NT2/D1 (cell line): ENCODE results near the gene SREK1.

ENCODE experiments used
- SUZ12 ChIP-seq: IDR thresholded peaks from 2 replicates; pipeline ENCODE4 v1.6.1; 2011; ENCODE audit not compliant: insufficient read length, insufficient read depth; ENCODE audit errors: extremely low read depth
- YY1 ChIP-seq: IDR thresholded peaks from 2 replicates; pipeline ENCODE4 v1.6.1; 2011; ENCODE audit not compliant: insufficient read length, insufficient read depth
- ZNF274 ChIP-seq: IDR thresholded peaks from 2 replicates; pipeline ENCODE4 v1.6.1; 2011; ENCODE audit warnings: mild to moderate bottlenecking, low read depth, low read length

DNA sequence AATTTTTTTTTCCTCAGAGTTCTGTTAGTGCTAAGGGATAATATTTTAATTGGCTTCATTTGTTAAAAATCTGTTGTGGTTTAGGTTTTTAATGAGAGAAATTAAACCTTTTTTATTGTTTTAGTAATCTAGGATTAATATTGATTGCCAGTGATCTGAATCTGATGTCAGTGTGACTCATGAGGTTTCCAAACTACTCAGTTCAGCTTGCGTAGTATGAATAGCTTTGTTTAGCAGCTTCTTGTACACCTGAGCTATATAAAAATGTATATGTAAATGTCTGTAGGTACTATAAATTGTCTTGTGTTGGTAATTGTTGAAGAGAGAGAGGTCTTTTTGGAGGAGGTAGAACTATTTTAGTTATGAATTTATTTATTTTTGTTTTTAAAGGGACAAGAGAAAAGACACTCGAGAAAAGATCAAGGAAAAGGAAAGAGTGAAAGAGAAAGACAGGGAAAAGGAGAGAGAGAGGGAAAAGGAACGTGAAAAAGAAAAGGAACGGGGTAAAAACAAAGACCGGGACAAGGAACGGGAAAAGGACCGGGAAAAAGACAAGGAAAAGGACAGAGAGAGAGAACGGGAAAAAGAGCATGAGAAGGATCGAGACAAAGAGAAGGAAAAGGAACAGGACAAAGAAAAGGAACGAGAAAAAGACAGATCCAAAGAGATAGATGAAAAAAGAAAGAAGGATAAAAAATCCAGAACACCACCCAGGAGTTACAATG is 26.3 kb downstream of the SREK1 start:
- no peak for TF ChIP-seq ZNF274
- TF ChIP-seq YY1, result no peak
- no peak for TF ChIP-seq SUZ12
